ENCODE data around the gene PSMD9. TPM values are rescaled to one million over a fixed set of nuclear protein-coding genes. Genes with fewer than 3 reads are reported as not detected.

Gene PSMD9
- total RNA-seq = 98.0 and 108 TPM in 2 replicates

GRCh38 chr12:121888478-121889273 is at the start of gene PSMD9:
PSMD9 (plus strand) TSS chr12:121888790; CDS start chr12:121888857, 67 bp downstream.

GRCh38 chr12:121858662-121859572 is 29.7 kb upstream of the PSMD9 start, which contains the start of gene HPD:
HPD (minus strand) TSS chr12:121858859; CDS start chr12:121858823, 36 bp downstream.

GRCh38 chr12:121917950-121918678 is 29.5 kb downstream of the PSMD9 start, which contains the start of gene CFAP251:
CFAP251 (plus strand) TSS chr12:121918592; CDS start chr12:121921306, 2,714 bp downstream.

Other genes starting within 250 kb of the PSMD9 start
- gene MORN3, start 219.1 kb upstream of the PSMD9 start, total RNA-seq = 0.65 and 0.86 TPM in 2 replicates
- gene TMEM120B, start 176.0 kb upstream of the PSMD9 start, total RNA-seq = 14.7 and 26.3 TPM in 2 replicates
- 2.2 and 3.9 TPM in 2 replicates for gene RHOF, start 95.1 kb upstream of the PSMD9 start, total RNA-seq
- gene SETD1B, start 84.8 kb upstream of the PSMD9 start, total RNA-seq = 4.8 and 5.6 TPM in 2 replicates
- gene HPD, start 29.9 kb upstream of the PSMD9 start, total RNA-seq = 0.46 and 1.4 TPM in 2 replicates
- gene CFAP251, start 29.8 kb downstream of the PSMD9 start, total RNA-seq = 6.7 and 7.9 TPM in 2 replicates
- gene BCL7A, start 133.1 kb downstream of the PSMD9 start, total RNA-seq = 6.6 and 7.1 TPM in 2 replicates
- 25.2 and 27.7 TPM in 2 replicates for gene MLXIP, start 190.0 kb downstream of the PSMD9 start, total RNA-seq

All from smooth muscle cell of the pulmonary artery (primary cell).